Heart left ventricle (tissue), 16 donors: ENCODE data around the gene CD80. TPM values are rescaled to one million over a fixed set of nuclear protein-coding genes. Genes with fewer than 3 reads are reported as not detected.

Experiments
- ATAC-seq, 4 donors: fragments of 200-7000 bp; cut with Tn5 transposase; one replicate each; pipeline ENCODE4 v1.9.1; 2020 to 2022; ENCODE audit warnings: moderate library complexity in 4 of 4, mild to moderate bottlenecking in 3 of 4, moderate number of reproducible peaks in 1 of 4
- DNase-seq, 5 donors: peaks; one replicate each; pipeline ENCODE4 v3.0.0-alpha.2; 2020
- H3K27ac ChIP-seq, 12 donors: fragments of 200-600 bp; sonication (generic) in 4 of 12; one replicate each; pipeline versions ENCODE4 v1.5.0 to v1.8.0; 2016 to 2022; ENCODE audit warnings: mild to moderate bottlenecking in 2 of 12
- H3K27me3 ChIP-seq, 9 donors: fragments of 200-600 bp; sonication (generic) in 2 of 9; one replicate each; pipeline versions ENCODE4 v1.5.1 to v1.8.0; 2016 to 2022; ENCODE audit warnings: mild to moderate bottlenecking in 3 of 9
- H3K36me3 ChIP-seq, 9 donors: fragments of 200-600 bp; sonication (generic) in 2 of 9; one replicate each; pipeline versions ENCODE4 v1.5.0 to v1.8.0; 2018 to 2022; ENCODE audit warnings: mild to moderate bottlenecking in 2 of 9
- H3K4me1 ChIP-seq, 12 donors: fragments of 200-600 bp; sonication (generic) in 4 of 12; one replicate each; pipeline versions ENCODE4 v1.5.0 to v1.8.0; 2016 to 2022; ENCODE audit warnings: mild to moderate bottlenecking in 3 of 12
- H3K4me3 ChIP-seq, 12 donors: fragments of 200-600 bp; sonication (generic) in 4 of 12; one replicate each; pipeline versions ENCODE4 v1.5.0 to v1.8.0; 2017 to 2022; ENCODE audit warnings: mild to moderate bottlenecking in 9 of 12, moderate library complexity in 4 of 12
- H3K9me3 ChIP-seq, 12 donors: fragments of 200-600 bp; sonication (generic) in 4 of 12; one replicate each; pipeline versions ENCODE4 v1.5.0 to v1.8.0; 2016 to 2022; ENCODE audit warnings: mild to moderate bottlenecking in 1 of 12
- POLR2A ChIP-seq, 2 donors: fragments of 450-650 bp; IDR thresholded peaks; one replicate each; pipeline ENCODE4 v1.6.1; 2017; ENCODE audit warnings: antibody characterized with exemption in 2 of 2, mild to moderate bottlenecking in 2 of 2, moderate library complexity in 2 of 2
- WGBS, 4 donors: extraction: QIAGEN DNeasy Blood & Tissue Kit in 2 of 4; methylation state at CpG; one replicate each; pipeline versions ENCODE4 v1.1.5 to v1.1.7; 2013 to 2018; 5-methylcytosine and 5-hydroxymethylcytosine counted together
- intact Hi-C, 10 donors: fragments of 100-400 bp; cut with DNase I; formaldehyde crosslinking; loops; one replicate each; pipeline versions ENCODE4 v1.11.1 to v1.14.2; 2022
- polyA plus RNA-seq, 2 donors: library from polyadenylated mRNA; stranded (reverse); fragments of 200-250 nt; gene quantifications; one replicate each; pipeline ENCODE4 v1.2.3, GENCODE V29; 2013
- total RNA-seq, 9 donors: library from RNA; depleted of rRNA in 2 of 9; stranded (reverse); fragments of >200 nt in 2 of 9; fragmentation: NEBNext Ultra II Directional in 3 of 9; extraction: Animal tissue kit (Norgen Biotek cat#: 25700) in 3 of 9; gene quantifications; one replicate each; pipeline versions ENCODE4 v1.1.0 to v1.2.4, GENCODE V29; 2016 to 2023
- TF ChIP-seq, protein P1 (sequence below), 12 donors: fragments of 200-600 bp; sonication (generic) in 4 of 12; IDR thresholded peaks; one replicate each; pipeline versions ENCODE4 v1.5.0 to v1.8.0; 2018 to 2022; ENCODE audit warnings: antibody characterized with exemption in 12 of 12, mild to moderate bottlenecking in 5 of 12
- donor health status: ischemic (EF 13 %, LVEDD 7.1; RV severe dilation, severe dysfunction).
- donor health status: healthy with polysubstance abuse.
- donor health status: DM: no; HTN: yes; CAD: no.
- donor health status: DM: no; HTN: no; CAD: no.
- donor health status: ischemic (EF 25% LVEDD 6.9; RV normal size, moderate dysfunction).
- donor health status: ischemic (EF 25% LVEDD 5.7; RV mildly dilated, moderate dysfunction).
- donor health status: healthy.
- donor health status: DM: yes; HTN: yes; CAD: no.
- donor health status: ischemic (EF 35%, LVEDD 5.7; RV mildly dilated, moderate dysfunction).
- donor health status: nonischemic (EF 11% LVEDD 7.7; RV severe dilation, severe dysfunction).
- donor health status: DM: yes; HTN: yes; CAD: no.
- donor health status: PGD.
- donor health status: ischemic (EF 29% LVEDD 5.4; RV normal size, mild dysfunction).
- donor health status: nonischemic (EF 23%, LVEDD 6.1; RV moderate dilation, normal function).

Gene CD80
- total and polyA plus RNA-seq, 11 donors = 0.12 to 4.4 (median 0.37) TPM; not detected in 3

DNA sequence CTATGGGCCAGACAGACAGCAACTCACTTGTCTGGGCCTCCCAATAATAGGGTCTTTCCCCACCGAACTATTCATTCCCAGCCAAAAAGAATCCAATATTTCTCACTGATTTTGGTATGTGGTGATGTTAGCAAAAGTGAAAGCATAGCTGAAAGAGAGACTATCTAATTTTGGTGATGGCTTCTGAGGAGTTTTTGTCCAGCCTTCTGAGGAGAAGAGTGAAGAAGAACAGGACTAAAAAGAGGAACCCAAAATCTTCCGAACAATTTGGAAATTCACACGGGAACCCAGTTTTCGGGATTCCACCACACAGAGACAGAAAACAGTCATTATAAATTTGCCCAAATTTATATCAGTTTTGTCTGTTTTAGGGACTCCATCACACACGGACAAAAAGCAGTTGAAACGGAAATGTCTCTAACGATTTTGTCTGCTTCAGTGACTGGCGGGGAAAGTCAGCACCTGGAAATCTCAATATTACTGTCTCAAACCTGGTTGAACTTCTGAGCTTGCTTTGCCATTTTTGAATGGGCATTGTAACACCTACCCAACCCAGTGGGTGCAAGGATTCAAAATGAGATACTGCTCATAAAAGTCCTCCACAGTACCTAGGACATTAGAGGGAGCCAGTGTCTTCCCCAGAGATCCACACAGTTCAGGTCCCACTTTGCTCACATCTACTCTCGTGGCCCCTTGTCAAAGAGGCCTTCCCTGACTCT lies 9.1 kb downstream of the CD80 start:
- ATAC-seq (peak in 1 of 4 donors; percentile 67), DNase-seq (no peak)
- intact Hi-C loops = no loop called here
- Histone ChIP-seq H3K36me3 (no peaks in the 10 kb centered on the region), H3K4me1 (peaks cover 0 to 10% (median 0%) of the 10 kb centered on the region in 12 donors), H3K27me3 (no peaks in the 10 kb centered on the region), H3K4me3 (no peak overlapping the region), H3K9me3 (no peaks in the 10 kb centered on the region), H3K27ac (no peak overlapping the region)
- 88 to 96% (median 94%) methylated on average over 9 of the region's 9 CpGs for WGBS, 4 donors
- TF ChIP-seq POLR2A (IDR thresholded peaks at IDR 0.05) = no peak
- TF ChIP-seq, protein P1, sequence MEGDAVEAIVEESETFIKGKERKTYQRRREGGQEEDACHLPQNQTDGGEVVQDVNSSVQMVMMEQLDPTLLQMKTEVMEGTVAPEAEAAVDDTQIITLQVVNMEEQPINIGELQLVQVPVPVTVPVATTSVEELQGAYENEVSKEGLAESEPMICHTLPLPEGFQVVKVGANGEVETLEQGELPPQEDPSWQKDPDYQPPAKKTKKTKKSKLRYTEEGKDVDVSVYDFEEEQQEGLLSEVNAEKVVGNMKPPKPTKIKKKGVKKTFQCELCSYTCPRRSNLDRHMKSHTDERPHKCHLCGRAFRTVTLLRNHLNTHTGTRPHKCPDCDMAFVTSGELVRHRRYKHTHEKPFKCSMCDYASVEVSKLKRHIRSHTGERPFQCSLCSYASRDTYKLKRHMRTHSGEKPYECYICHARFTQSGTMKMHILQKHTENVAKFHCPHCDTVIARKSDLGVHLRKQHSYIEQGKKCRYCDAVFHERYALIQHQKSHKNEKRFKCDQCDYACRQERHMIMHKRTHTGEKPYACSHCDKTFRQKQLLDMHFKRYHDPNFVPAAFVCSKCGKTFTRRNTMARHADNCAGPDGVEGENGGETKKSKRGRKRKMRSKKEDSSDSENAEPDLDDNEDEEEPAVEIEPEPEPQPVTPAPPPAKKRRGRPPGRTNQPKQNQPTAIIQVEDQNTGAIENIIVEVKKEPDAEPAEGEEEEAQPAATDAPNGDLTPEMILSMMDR (IDR thresholded peaks at IDR 0.05) = peak in 1 of 12 donors; percentile 20

DNA sequence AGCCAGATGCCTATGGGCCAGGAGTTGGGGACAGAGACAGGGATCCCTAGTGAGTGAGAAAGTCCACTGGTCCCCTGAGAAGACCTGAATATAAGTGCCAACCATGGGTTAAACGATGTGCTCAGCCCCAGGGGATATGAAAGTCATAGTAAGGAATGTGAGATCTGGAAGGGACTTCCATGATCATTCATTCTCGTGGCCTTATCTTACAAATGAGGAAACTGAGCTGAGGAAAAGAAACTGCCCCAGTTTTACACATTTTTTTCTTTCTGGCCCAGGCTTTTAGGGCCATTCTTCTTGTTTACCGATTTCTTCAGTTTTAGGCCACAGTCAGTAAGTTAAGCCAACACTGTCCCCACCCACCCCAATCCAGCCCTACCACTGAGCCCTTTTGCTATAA lies 11.1 kb downstream of the CD80 start:
- intact Hi-C loops = no loop called here
- no peak overlapping the region for H3K4me3 ChIP-seq
- no peak for TF ChIP-seq POLR2A (IDR thresholded peaks at IDR 0.05)
- TF ChIP-seq, protein P1 (IDR thresholded peaks at IDR 0.05) = no peak
- 29 to 54% (median 46%) methylated on average over 3 of the region's 3 CpGs for WGBS, 4 donors
- no peaks in the 10 kb centered on the region for H3K36me3 ChIP-seq
- no peaks in the 10 kb centered on the region for H3K27me3 ChIP-seq
- ATAC-seq (no peak), DNase-seq (no peak)
- H3K4me1 ChIP-seq = no peaks in the 10 kb centered on the region
- no peak overlapping the region for H3K27ac ChIP-seq
- no peaks in the 10 kb centered on the region for H3K9me3 ChIP-seq

DNA sequence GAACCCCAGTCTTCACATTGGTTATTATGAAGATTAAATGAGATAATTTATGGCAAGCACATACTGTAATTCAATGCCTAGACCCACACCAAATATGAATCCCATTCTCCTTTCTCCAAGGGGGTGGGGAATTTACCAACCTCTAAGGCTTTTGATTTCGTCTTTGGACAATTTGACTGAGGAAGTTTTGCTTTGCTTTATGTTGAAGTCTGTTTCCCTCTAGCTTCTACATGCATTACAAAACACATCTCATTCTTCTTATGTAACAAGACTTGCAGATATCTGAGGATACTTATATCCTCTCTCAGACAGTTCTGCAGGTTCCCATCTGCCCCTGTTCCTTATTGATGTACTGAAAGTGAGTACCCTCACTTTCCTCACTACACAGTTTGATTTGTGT lies 12.2 kb downstream of the CD80 start:
- Histone ChIP-seq H3K27ac (no peak overlapping the region), H3K9me3 (no peaks in the 10 kb centered on the region), H3K36me3 (no peaks in the 10 kb centered on the region), H3K27me3 (no peaks in the 10 kb centered on the region), H3K4me1 (no peaks in the 10 kb centered on the region), H3K4me3 (no peak overlapping the region)
- no peak for DNase-seq
- ATAC-seq = no peak
- intact Hi-C loops = no loop called here
- 87 to 93% (median 89%) methylated on average over 1 of the region's 1 CpG for WGBS, 4 donors
- no peak for TF ChIP-seq POLR2A (IDR thresholded peaks at IDR 0.05)
- TF ChIP-seq, protein P1 (IDR thresholded peaks at IDR 0.05) = no peak

DNA sequence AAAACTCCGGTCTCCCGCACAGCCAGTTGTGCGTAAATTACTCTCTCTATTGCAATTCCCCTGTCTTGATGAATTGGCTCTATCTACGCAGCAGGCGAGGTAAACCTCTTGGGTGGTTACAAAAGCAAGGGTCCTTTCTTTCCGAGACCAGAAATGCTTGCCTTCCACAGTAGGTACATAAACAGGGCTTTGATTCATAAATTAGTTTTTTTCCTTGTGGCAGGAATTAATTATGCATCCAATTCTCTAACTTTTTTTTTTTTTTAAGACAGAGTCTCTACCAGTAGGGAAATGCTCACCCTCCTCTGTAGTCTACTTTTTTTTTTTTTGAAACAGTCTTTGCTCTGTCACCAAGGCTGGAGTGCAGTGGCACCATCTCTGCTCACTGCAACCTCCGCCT lies 16.3 kb downstream of the CD80 start:
- Histone ChIP-seq H3K4me3 (no peak overlapping the region), H3K9me3 (no peaks in the 10 kb centered on the region), H3K27me3 (no peaks in the 10 kb centered on the region), H3K36me3 (no peaks in the 10 kb centered on the region), H3K27ac (no peak overlapping the region), H3K4me1 (no peaks in the 10 kb centered on the region)
- 81 to 96% (median 95%) methylated on average over 7 of the region's 7 CpGs for WGBS, 4 donors
- TF ChIP-seq, protein P1 (IDR thresholded peaks at IDR 0.05) = no peak
- no peak for TF ChIP-seq POLR2A (IDR thresholded peaks at IDR 0.05)
- no peak for ATAC-seq
- no peak for DNase-seq
- intact Hi-C loops = no loop called here
